ENCODE data around the gene EEA1.

Gene EEA1

GRCh38 chr12:92933606-92934005 is 4.5 kb upstream of the EEA1 start:
- no peak for DNase-seq

- no peak for DNase-seq
These were observed 1.3 kb upstream of the EEA1 start for GRCh38 chr12:92930421-92930820.

DNA sequence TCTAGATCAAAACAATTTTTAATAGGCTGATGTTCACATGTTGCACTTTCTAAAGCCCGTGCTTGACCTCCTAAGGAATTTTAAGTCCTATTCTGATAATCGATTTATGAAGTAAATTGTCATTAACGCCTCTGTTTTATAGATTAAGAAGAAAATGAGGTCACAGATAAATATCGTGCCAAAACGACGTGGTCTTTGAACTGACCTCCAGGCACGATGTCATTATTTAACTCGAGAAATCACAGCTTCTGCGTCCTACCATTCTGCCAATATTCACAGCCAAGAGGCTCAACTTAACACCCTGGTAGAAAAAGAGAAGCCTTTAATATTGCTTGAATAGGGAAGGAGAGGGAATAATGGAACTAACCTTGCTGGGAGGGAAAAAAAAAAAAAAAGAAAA is 888 bp upstream of the EEA1 start:
- no peak for DNase-seq

DNA sequence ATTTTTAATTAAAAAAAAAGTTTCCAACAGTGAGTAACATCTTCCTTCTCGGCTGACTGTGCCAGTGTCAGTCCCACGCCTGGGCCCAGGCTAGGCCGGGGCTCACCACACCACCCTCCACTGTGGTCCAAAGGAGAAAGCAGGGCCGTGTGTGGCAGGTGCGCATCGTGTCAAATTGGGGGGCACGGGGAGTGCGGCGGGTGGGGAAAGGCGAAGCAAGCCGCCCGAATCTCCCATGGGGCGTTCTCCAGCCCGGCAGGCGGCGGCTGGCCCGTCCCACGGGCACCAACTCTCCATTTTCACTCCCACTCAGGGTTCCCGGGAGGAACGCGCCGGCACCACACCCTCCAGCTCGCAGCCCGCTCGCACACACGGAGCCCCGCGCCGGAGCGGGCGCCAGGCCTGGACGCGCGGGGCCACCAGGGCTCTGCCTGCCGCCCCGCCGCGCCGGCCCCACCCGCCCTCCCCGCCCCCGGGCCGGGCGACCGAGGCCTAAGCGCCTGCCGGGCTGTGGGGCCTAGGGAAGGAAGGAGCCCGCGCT is 604 bp downstream of the EEA1 start:
- DNase-seq = peak; percentile 27

DNA sequence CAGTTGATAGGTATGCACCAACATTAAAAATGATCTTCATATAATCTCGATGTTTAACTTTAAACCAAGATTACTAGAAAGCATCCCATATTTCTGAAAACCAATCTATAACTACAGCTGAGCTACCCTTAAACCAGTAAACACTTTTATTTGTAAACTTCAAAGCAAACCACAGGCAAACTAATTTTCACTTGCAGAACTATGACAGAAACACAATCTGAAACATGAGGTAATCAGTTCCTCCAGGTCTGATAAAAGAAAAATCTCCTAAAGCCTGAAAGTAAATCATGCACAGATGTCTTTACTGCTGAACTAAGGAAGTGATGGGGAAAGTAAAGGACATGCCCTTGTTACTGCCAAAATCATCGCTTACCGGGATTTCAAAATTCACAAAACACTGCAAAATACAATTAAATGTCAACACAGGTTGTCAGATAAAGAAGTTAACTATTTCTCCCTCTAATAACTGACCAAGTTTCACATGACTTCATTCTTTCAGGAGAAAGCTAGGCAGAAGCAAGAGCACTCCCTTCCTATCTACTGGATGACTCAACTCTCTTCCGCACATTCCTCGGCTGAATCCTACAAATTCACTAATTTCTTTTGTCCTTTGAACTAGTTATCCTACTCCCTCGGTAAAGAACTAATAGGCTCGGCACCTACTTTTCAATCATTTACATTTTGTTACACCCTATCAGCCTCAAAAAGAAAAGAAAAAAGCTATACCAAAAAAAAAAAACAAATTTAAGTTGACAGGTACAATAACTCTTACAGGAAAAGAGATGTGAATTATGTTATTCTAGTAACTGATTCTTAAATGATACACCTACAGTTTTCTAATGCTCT is 1.4 kb downstream of the EEA1 start:
- DNase-seq = peak; percentile 77

DNA sequence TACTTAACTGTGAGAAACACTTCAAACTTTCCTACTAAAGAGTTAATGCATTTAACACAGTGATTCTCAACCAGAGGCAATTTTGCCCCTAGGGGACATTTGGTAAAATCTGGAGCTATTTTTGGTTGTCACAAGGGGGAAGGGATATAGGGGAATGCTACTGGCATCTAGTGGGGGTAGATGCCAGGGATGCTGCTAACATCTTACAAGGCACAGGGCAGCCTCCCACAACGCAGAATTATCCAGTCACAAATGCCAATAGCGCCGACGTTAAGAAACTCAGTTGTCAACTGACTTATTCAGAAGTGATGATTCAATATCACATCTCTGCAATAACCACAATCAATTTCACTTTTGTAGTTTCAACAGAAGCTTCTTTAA is 2.0 kb downstream of the EEA1 start:
- DNase-seq = peak; percentile 70

DNA sequence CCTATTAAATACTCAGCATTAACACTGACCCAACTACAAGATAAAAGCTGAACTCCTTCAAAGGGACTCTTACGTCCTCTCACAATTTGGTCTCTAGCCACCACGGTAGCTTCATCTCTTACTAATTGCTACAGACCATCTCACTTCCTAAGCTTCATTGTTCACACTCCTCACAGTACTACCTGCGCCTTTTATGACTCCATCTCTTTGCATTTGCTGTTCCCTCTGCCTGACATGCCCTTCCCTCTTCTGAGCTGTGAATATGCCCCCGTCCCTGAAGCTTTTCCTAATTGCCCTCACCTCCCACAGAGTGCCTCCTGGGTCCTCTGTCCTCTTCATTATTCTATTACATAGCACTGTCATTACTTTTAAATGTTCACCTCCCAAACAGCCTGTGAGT is 2.5 kb downstream of the EEA1 start:
- no peak for DNase-seq

- DNase-seq = no peak
These were observed 7.2 kb downstream of the EEA1 start for GRCh38 chr12:92921877-92922276.

GRCh38 chr12:92915365-92915764 is 13.7 kb downstream of the EEA1 start:
- no peak for DNase-seq

DNA sequence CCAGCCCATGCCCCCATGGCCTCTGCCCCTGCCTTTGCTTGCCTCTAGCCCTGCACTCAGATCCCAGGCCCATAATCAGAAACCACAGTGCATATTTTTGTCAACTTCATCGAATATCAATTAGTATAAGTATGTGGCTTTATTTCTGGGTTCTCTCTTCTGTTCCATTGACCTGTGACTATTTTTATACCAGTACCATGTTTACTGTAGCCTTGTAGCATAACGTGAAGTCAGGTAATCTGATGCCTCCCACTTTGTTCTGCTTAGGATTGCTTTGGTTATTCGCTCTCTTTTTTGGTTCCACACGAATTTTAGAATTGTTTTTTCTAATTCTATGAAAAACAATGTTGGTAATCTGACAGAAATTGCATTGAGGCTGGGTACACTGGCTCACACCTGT is 14.9 kb downstream of the EEA1 start:
- no peak for DNase-seq

DNA sequence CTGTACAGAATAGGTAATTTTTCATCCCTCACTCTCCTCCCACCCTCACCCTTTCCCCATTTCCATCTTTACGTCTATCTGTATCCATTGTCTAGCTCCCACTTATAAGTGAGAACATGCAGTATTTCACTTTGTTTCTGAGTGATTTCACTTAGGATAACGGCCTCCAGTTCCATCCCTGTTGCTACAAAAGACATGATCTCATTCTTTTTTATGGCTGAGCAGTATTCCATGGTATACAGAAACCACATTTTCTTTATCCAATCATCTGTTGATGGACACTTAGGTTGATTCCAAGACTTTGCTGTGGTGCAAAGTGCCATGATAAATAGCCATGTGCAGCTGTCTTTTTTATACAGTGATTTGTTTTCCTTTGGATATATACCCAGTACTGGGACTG is 16.4 kb downstream of the EEA1 start:
- DNase-seq = no peak

GRCh38 chr12:92912052-92912451 is 17.0 kb downstream of the EEA1 start:
- peak; percentile 55 for DNase-seq

- DNase-seq = no peak
These were observed 17.8 kb downstream of the EEA1 start for GRCh38 chr12:92911339-92911738.

GRCh38 chr12:92908108-92908507 is 21.0 kb downstream of the EEA1 start:
- DNase-seq = no peak

DNA sequence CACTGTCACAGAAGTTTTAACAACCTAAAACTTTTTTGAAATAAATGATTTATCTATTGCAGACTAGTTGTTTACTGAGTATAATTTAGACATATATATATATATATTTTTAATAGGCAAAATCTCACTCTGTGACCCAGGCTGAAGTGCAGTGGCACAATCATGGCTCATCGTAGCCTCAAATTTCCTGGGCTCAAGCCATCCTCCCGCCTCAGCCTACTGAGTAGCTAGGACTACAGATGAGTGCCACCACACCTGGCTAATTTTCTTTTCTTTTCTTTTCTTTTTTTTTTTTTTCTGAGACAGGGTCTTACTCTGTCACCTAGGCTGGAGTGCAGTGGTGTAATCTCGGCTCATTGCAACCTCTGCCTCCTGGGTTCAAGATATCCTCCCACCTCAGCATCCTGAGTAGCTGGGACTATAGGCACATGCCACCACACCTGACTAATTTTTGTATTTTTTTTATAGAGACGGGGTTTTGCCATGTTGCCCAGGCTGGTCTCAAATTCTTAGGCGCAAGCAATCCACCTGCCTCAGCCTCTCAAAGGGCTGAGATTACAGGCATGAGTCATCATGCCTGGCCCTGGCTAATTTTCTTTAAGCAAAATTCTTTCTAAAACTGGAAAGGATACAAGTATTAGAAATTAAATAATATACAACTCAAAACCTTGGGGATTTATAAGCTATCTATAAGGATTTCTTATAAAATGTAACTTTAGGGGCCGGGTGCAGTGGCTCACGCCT is 23.1 kb downstream of the EEA1 start:
- DNase-seq = no peak

DNA sequence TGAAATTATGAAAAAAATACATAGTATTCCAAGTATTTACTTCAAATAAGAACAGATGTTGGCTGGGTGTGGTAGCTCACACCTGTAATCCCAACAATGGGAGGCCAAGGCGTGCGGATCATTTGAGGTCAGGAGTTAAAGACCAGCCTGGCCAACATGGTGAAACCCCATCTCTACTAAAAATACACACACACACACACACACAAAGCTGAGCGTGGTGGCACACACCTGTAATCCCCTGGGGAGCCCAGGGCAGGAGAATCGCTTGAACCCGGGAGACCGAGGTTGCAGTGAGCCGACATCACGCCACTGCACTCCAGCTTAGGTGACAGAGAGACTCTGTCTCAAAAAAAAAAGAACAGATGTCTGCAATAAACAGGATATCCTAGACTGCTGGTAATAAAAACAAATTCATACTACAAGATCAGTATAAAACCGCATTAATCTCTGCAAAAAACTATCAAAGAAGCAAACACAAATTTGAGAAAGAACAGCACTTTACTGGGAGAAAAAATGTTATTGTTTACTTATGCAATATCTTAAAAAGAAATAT is 23.8 kb downstream of the EEA1 start:
- no peak for DNase-seq

- no peak for DNase-seq
These were observed 28.2 kb downstream of the EEA1 start for GRCh38 chr12:92900941-92901340.

- peak; percentile 99 for DNase-seq
These were observed 29.6 kb downstream of the EEA1 start for GRCh38 chr12:92899386-92900001.

DNA sequence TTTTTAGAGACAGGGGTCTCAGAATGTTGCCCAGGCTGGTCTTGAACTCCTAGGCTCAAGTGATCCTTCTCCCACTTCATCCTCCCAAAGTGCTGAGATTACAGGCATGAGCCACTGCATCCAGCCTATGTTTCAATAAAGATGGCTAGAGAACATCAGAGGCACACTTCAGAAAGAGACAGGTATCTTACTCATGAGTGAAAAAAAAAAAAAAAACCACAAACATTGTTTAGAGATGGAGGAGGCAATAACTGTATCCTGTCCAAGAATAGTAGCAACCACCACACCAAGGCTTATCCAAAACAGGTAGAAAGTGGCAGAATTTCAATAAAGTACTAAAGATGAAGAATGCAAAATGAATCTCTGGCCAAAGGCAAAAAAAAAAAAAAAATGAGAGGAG is 30.3 kb downstream of the EEA1 start:
- peak; percentile 31 for DNase-seq

DNA sequence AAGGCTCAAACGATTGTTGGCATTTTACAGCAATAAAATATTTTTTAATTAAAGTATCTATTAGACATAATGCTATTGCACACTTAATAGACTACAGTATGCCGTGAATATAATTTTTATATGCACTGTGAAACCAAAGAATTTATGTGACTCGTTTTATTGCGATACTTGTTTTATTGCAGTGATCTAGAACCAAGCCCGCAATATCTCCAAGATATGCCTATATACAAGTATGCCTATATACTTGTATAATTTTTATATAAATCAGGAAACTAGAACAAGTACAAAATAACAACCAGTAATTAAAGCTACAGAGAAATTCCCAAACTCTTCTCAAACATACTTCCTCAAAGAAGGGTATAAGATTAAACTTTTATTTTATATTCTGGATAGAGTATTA is 31.3 kb downstream of the EEA1 start:
- DNase-seq = no peak

DNA sequence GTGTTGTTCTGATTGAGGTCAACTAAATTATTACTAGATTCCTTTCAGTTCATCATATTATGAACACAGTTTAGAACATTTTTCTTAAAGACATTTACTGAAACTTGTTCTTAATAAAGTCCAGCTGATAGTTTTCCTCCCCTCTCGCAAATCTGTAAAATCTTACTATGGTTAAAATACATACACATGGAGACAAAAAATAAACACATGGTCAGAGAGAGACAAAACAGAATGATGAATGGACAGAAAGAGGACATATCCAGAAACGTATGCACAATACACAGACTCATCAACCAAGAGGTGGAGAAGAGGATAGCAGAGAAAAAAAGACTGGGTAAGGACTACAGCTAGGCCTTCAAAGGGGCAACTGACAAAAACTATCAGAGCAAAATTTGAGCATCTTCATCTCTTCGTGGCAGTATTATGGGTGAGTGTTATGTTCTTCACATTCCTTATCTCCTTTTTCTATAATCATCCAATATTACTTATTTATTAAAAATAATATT is 38.4 kb downstream of the EEA1 start:
- no peak for DNase-seq

- no peak for DNase-seq
These were observed 43.0 kb downstream of the EEA1 start for GRCh38 chr12:92886131-92886530.

DNA sequence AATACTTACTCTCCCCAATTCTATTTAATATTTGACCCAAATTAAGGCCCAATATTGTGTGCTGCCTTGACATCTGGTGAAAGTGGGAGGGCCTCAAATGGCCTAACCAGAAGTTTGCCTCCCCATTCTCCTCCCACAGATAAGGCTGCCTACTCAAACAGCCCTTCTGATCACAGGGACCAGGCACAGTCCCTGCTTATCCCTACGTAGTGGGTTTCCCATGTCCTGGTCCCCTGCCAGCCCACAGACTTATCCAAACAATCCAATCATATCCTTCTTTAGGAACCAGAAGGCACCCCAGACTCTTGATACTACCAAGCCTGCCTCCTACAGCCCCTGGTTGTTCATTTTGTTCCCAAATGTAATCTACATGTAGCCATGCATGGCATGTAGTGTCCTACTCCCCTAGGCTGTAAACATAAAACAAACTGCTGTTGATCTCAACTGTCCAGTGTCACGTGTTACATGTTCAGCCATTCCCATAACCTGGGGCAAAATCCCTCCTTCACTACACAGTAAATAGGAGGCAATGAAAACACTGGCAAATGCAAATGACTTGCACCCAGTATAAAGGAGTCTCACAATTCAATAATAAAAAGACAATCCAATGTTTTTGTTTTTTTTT is 49.3 kb downstream of the EEA1 start:
- no peak for DNase-seq

All from fibroblast of skin of right biceps (primary cell).